ENCODE data around the gene RSPH4A.
A peak's percentile ranks its signal among the peaks of the same experiment; 100 is the strongest.

RSPH4A gene

GRCh38 chr6:116572162-116572561, 44.1 kb upstream of the RSPH4A start:
- TF ChIP-seq CTCF (IDR thresholded peaks at IDR 0.05; ENCODE audit: low read depth, low read length) (no peak), MYC (IDR thresholded peaks at IDR 0.05; ENCODE audit: low read depth, low read length) (no peak), MAX (IDR thresholded peaks at IDR 0.05; ENCODE audit: low read depth, low read length) (no peak), POLR2A (IDR thresholded peaks at IDR 0.05; ENCODE audit: extremely low read depth, insufficient read length) (no peak)
- peak overlapping the region; percentile 96 for H3K4me3 ChIP-seq (ENCODE audit: low read depth, low read length)
- peak; percentile 54 for DNase-seq (ENCODE audit: low read depth)

GRCh38 chr6:116575227-116575626, 41.1 kb upstream of the RSPH4A start:
- H3K4me3 ChIP-seq (ENCODE audit: low read depth, low read length) = no peak overlapping the region
- DNase-seq (ENCODE audit: low read depth) = no peak
- no peak for TF ChIP-seq POLR2A (IDR thresholded peaks at IDR 0.05; ENCODE audit: extremely low read depth, insufficient read length)
- TF ChIP-seq MYC (IDR thresholded peaks at IDR 0.05; ENCODE audit: low read depth, low read length) = no peak
- no peak for TF ChIP-seq MAX (IDR thresholded peaks at IDR 0.05; ENCODE audit: low read depth, low read length)

- DNase-seq (ENCODE audit: low read depth) = no peak
- no peak for TF ChIP-seq MYC (IDR thresholded peaks at IDR 0.05; ENCODE audit: low read depth, low read length)
- TF ChIP-seq MAX (IDR thresholded peaks at IDR 0.05; ENCODE audit: low read depth, low read length) = no peak
Observed at GRCh38 chr6:116577486-116577885, 38.8 kb upstream of the RSPH4A start.

GRCh38 chr6:116578335-116578734, 37.9 kb upstream of the RSPH4A start:
- no peak for DNase-seq (ENCODE audit: low read depth)
- H3K4me3 ChIP-seq (ENCODE audit: low read depth, low read length) = no peak overlapping the region
- TF ChIP-seq CTCF (IDR thresholded peaks at IDR 0.05; ENCODE audit: low read depth, low read length) (no peak), MAX (IDR thresholded peaks at IDR 0.05; ENCODE audit: low read depth, low read length) (no peak), POLR2A (IDR thresholded peaks at IDR 0.05; ENCODE audit: extremely low read depth, insufficient read length) (no peak), MYC (IDR thresholded peaks at IDR 0.05; ENCODE audit: low read depth, low read length) (no peak)

More at GRCh38 chr6:116577486-116577885, 38.8 kb upstream of the RSPH4A start:
- H3K4me3 ChIP-seq (ENCODE audit: low read depth, low read length) = no peak overlapping the region

- no peak overlapping the region for H3K4me3 ChIP-seq (ENCODE audit: low read depth, low read length)
- DNase-seq (ENCODE audit: low read depth) = no peak
Observed at GRCh38 chr6:116579143-116579542, 37.1 kb upstream of the RSPH4A start.

GRCh38 chr6:116580198-116580597, 36.1 kb upstream of the RSPH4A start:
- TF ChIP-seq MYC (IDR thresholded peaks at IDR 0.05; ENCODE audit: low read depth, low read length) (no peak), CTCF (IDR thresholded peaks at IDR 0.05; ENCODE audit: low read depth, low read length) (no peak), MAX (IDR thresholded peaks at IDR 0.05; ENCODE audit: low read depth, low read length) (no peak), POLR2A (IDR thresholded peaks at IDR 0.05; ENCODE audit: extremely low read depth, insufficient read length) (no peak)
- DNase-seq (ENCODE audit: low read depth) = no peak
- no peak overlapping the region for H3K4me3 ChIP-seq (ENCODE audit: low read depth, low read length)

More at GRCh38 chr6:116579143-116579542, 37.1 kb upstream of the RSPH4A start:
- no peak for TF ChIP-seq CTCF (IDR thresholded peaks at IDR 0.05; ENCODE audit: low read depth, low read length)
- TF ChIP-seq MAX (IDR thresholded peaks at IDR 0.05; ENCODE audit: low read depth, low read length) = no peak
- TF ChIP-seq MYC (IDR thresholded peaks at IDR 0.05; ENCODE audit: low read depth, low read length) = no peak
- TF ChIP-seq POLR2A (IDR thresholded peaks at IDR 0.05; ENCODE audit: extremely low read depth, insufficient read length) = no peak
